HG03439 (cell line): Measurements from ENCODE around the gene PEX16.
A peak's percentile ranks its signal among the peaks of the same experiment; 100 is the strongest.

ENCODE experiments used
- ATAC-seq: cut with Tn5 transposase; IDR thresholded peaks from one replicate; pipeline ENCODE4 v1.9.1; 2021; ENCODE audit warnings: mild to moderate bottlenecking, moderate library complexity; ENCODE audit not compliant: unreplicated experiment

Gene PEX16

GRCh38 chr11:45931739-45932138, 14.1 kb upstream of the PEX16 start:
- no peak for ATAC-seq

GRCh38 chr11:45930951-45931570, 13.4 kb upstream of the PEX16 start:
- no peak for ATAC-seq

GRCh38 chr11:45930031-45930794, 12.5 kb upstream of the PEX16 start:
- peak; percentile 90 for ATAC-seq

GRCh38 chr11:45929486-45930030, 11.9 kb upstream of the PEX16 start:
- ATAC-seq, result peak; percentile 4

GRCh38 chr11:45928535-45929215, 11.0 kb upstream of the PEX16 start:
- ATAC-seq, result no peak

GRCh38 chr11:45927684-45928413, 10.2 kb upstream of the PEX16 start:
- no peak for ATAC-seq

GRCh38 chr11:45927332-45927683, 9.6 kb upstream of the PEX16 start:
- no peak for ATAC-seq

GRCh38 chr11:45926536-45927331, 9.1 kb upstream of the PEX16 start:
- no peak for ATAC-seq

- ATAC-seq, result no peak
These were observed 8.3 kb upstream of the PEX16 start for GRCh38 chr11:45926001-45926401.

- ATAC-seq, result no peak
These were observed 7.9 kb upstream of the PEX16 start for GRCh38 chr11:45925550-45925949.

GRCh38 chr11:45924927-45925326, 7.2 kb upstream of the PEX16 start:
- ATAC-seq, result no peak

- ATAC-seq, result no peak
These were observed 6.6 kb upstream of the PEX16 start for GRCh38 chr11:45924036-45924915.

- no peak for ATAC-seq
These were observed 4.9 kb upstream of the PEX16 start, which contains the start of gene LARGE2 for GRCh38 chr11:45922425-45923082. Gene LARGE2, plus strand, starts transcription at chr11:45922656. Its CDS starts 227 bp downstream, at chr11:45922883.

- no peak for ATAC-seq
These were observed 4.1 kb upstream of the PEX16 start for GRCh38 chr11:45921561-45922424.

- no peak for ATAC-seq
These were observed 3.1 kb upstream of the PEX16 start for GRCh38 chr11:45920531-45921477.

- no peak for ATAC-seq
These were observed 2.3 kb upstream of the PEX16 start for GRCh38 chr11:45919806-45920530.
